Measurements from ENCODE around the gene PFDN1.

DNA sequence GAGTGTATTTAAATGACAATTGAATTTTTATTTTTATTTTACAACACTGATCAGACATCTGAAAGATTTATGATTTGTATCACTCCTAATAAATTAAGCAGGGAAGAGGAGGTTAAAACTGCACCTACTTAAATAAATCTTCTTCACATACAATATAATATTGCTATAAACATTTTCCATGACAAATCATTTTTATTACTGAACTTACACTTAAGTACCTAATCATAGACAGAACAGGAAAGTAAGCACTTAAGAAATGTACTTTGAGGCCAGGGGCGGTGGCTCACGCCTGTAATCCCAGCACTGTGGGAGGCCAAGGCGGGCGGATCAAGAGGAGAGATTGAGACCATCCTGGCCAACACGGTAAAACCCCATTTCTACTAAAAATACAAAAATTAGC is 3.8 kb downstream of the PFDN1 start:
- TF ChIP-seq POLR2AphosphoS5 (IDR thresholded peaks at IDR 0.05; ENCODE audit: low read depth, low read length) = no peak
- no peak for TF ChIP-seq POLR2A (IDR thresholded peaks at IDR 0.05; ENCODE audit: low read depth, low read length)
- no peak for TF ChIP-seq TAF1 (IDR thresholded peaks at IDR 0.05; ENCODE audit: low read depth, low read length)

Measured in GM12891 (cell line).